Panc1 (cell line): Measurements from ENCODE around the gene GMPR. TPM values are rescaled to one million over a fixed set of nuclear protein-coding genes. Genes with fewer than 3 reads are reported as not detected.
"Not testable (repeated sequence)": the region's sequence is repeated elsewhere in the genome, so short reads cannot be mapped to it uniquely, and the experiment has no call there.

ENCODE experiments used
- ATAC-seq: fragments of 200-7000 bp; cut with Tn5 transposase; 2 replicates; pipeline ENCODE4 v1.9.1; 2020; ENCODE audit warnings: mild to moderate bottlenecking, moderate library complexity
- BruUV-seq: library from RNA; stranded (reverse); fragments of 400-500 nt; replicated peaks from 2 replicates; lab custom pipeline; 2021; lab: Mats Ljungman, UMichigan
- CTCF ChIA-PET: fragments of 300-600 bp; sonication (Branson Sonifier 250); formaldehyde crosslinking; loops from one replicate; lab custom pipeline; 2022; ENCODE audit warnings: antibody characterized with exemption; lab: Charles Lee
- POLR2A ChIA-PET: fragments of 300-600 bp; sonication (Branson Sonifier 250); formaldehyde crosslinking; loops from one replicate; lab custom pipeline; 2022; ENCODE audit warnings: antibody characterized with exemption; lab: Charles Lee
- DNase-seq: peaks from one replicate; pipeline ENCODE4 v3.0.0-alpha.2; 2010; ENCODE audit warnings: low read depth, low spot score
- H3K27ac ChIP-seq: 2 replicates; pipeline ENCODE4 v1.5.1; 2011; ENCODE audit warnings: mild to moderate bottlenecking, low read length, inconsistent platforms
- H3K27me3 ChIP-seq: fragments of 200-500 bp; sonication (Bioruptor generic); 2 replicates; pipeline ENCODE4 v1.6.0; 2014; ENCODE audit warnings: low read length, inconsistent platforms; ENCODE audit not compliant: control insufficient read depth, insufficient read depth
- H3K36me3 ChIP-seq: fragments of 200-500 bp; sonication (Bioruptor generic); 2 replicates; pipeline ENCODE4 v1.5.1; 2014; ENCODE audit warnings: inconsistent platforms, mild to moderate bottlenecking, low read length, moderate library complexity; ENCODE audit not compliant: control insufficient read depth, insufficient read depth
- H3K4me1 ChIP-seq: 2 replicates; pipeline ENCODE4 v1.5.1; 2011; ENCODE audit warnings: inconsistent platforms, mild to moderate bottlenecking, low read length, moderate library complexity; ENCODE audit not compliant: control insufficient read depth, insufficient read depth
- H3K4me3 ChIP-seq, 2 experiments: 2 replicates each; pipeline ENCODE4 v1.5.1; 2011 to 2012; ENCODE audit warnings: low read depth in 2 of 2, low read length in 2 of 2, mild to moderate bottlenecking in 2 of 2, inconsistent platforms in 1 of 2, moderate library complexity in 1 of 2
- H3K9me3 ChIP-seq: fragments of 200-500 bp; sonication (Bioruptor generic); 2 replicates; pipeline ENCODE4 v1.5.1; 2014; ENCODE audit warnings: low read depth, mild to moderate bottlenecking, inconsistent platforms, low read length, moderate library complexity; ENCODE audit not compliant: control insufficient read depth, insufficient read depth
- CTCF ChIP-seq: fragments of 450-650 bp; IDR thresholded peaks from 2 replicates; pipeline ENCODE4 v1.5.1; 2017; ENCODE audit warnings: mild to moderate bottlenecking
- POLR2AphosphoS5 ChIP-seq: IDR thresholded peaks from 2 replicates; pipeline ENCODE4 v1.6.1; 2012; ENCODE audit warnings: mild to moderate bottlenecking, low read depth, low read length, moderate library complexity
- REST ChIP-seq, 2 experiments: IDR thresholded peaks; 2 replicates each; pipeline ENCODE4 v1.6.1; 2011 to 2012; ENCODE audit warnings: low read depth in 2 of 2, control low read depth in 1 of 2, low read length in 1 of 2, mild to moderate bottlenecking in 1 of 2, moderate library complexity in 1 of 2; ENCODE audit not compliant: insufficient read depth in 1 of 2
- SIN3A ChIP-seq: IDR thresholded peaks from 2 replicates; pipeline ENCODE4 v1.6.1; 2012; ENCODE audit warnings: low read depth, mild to moderate bottlenecking, low read length, moderate library complexity, borderline replicate concordance; ENCODE audit not compliant: insufficient read depth
- TCF7L2 ChIP-seq: IDR thresholded peaks from 2 replicates; pipeline ENCODE4 v1.6.1; 2011; ENCODE audit warnings: mild to moderate bottlenecking, low read depth, low read length, inconsistent platforms
- in situ Hi-C: cut with HindIII; loops from 2 replicates; pipeline ENCODE4 v1.10.0; 2016; ENCODE audit warnings: low sequenced_read_pairs, low pct_unique_long_range_greater_than_20kb
- intact Hi-C: fragments of 100-400 bp; cut with micrococcal nuclease; formaldehyde crosslinking; loops from one replicate; pipeline ENCODE4 v1.10.0; 2022; ENCODE audit not compliant: unreplicated experiment
- total RNA-seq: library from RNA; stranded (reverse); gene quantifications from one replicate; pipeline ENCODE4 v1.2.1, GENCODE V29; 2021; ENCODE audit not compliant: unreplicated experiment

The GMPR gene
- total RNA-seq, 1 experiment from 2014 or later: 3.5 TPM

DNA sequence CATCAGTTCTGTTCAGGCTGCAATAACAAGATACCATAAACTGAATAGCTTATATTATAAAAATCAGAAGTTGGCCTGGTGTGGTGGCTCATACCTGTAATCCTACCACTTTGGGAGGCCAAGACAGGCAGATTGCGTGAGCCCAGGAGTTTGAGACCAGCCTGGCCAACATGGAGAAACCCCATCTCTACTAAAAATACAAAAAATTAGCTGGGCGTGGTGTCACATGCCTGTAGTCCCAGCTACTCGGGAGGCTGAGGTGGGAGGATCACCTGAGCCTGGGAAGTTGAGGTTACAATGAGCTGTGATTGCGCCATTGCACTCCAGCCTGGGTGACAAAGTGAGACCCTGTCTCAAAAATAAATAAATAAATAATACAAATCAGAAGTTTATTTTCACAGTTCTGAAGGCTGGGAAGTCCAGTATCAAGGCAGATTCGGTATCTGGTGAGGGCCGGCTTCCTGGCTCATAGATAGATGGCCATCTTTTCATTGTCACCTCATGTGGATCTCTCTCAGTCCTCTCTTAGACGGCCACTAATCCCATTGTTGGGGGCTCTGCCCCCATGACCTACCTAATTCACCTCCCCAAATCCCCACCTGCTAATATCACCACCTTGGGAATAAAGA, 31.2 kb downstream of the GMPR start:
- POLR2A ChIA-PET: not testable (repeated sequence)

DNA sequence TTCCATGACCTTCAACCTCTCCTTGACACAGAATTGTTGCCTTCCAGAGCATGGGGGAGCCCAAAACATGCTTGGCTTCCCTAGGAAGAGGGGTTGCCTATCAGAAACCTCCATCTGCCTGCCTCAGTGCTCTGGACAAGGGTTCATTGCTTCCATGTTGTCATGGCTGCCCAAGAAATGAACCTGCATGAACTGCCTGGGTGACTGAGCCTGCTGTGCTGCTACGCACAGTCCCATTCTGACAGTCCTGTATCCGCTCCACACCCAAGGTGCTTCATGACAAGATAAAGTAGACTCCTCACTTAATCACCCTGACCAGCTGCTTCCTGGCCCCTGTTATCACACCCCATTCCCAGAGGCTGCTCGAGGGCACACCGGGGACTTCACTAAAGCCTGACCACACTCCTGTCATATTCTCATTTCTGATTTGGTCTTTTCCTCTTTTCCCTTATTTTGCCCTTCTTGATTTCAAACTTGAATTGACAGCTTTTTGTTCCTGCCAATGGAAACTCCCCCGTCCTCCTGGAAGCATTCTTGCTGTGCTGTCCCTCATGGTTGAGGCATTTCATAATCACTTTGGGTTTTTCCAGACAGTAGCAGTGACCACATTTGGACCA, 31.9 kb downstream of the GMPR start:
- TF ChIP-seq POLR2AphosphoS5 (no peak), REST (IDR thresholded peaks at IDR 0.05; ENCODE audit: insufficient read depth in 1 of 2, low read depth in 2 of 2, low read length in 1 of 2) (no peak), SIN3A (no peak), TCF7L2 (no peak), CTCF (no peak)
- POLR2A ChIA-PET: no interaction called here
- Histone ChIP-seq H3K4me1 (no peaks in the 10 kb centered on the region), H3K27ac (no peak overlapping the region), H3K4me3 (no peak overlapping the region), H3K27me3 (no peaks in the 10 kb centered on the region), H3K36me3 (no peaks in the 10 kb centered on the region), H3K9me3 (no peaks in the 10 kb centered on the region)
- in situ Hi-C loops (no loop called here), intact Hi-C loops (no loop called here)
- no peak for ATAC-seq
- BruUV-seq: no TSS peak
- DNase-seq: no peak
- CTCF ChIA-PET: no interaction called here

More for the DNA sequence above, 31.2 kb downstream of the GMPR start:
- in situ Hi-C loops, H3K27ac ChIP-seq, H3K9me3 ChIP-seq, DNase-seq, BruUV-seq, H3K4me1 ChIP-seq, H3K4me3 ChIP-seq, intact Hi-C loops, ATAC-seq, H3K36me3 ChIP-seq, H3K27me3 ChIP-seq: not testable (repeated sequence)
- CTCF ChIA-PET: interaction anchor here (0.6 kb wide), 1 partner anchor 17 kb away, joined by 3 read pairs; no protein-coding TSS in a partner anchor

- no peak for TF ChIP-seq TCF7L2
- no peak for TF ChIP-seq POLR2AphosphoS5
- no peak for TF ChIP-seq CTCF
- TF ChIP-seq SIN3A: no peak
- no peak for TF ChIP-seq REST (IDR thresholded peaks at IDR 0.05; ENCODE audit: insufficient read depth in 1 of 2, low read depth in 2 of 2, low read length in 1 of 2)
- BruUV-seq: no TSS peak
- Histone ChIP-seq H3K9me3 (no peaks in the 10 kb centered on the region), H3K4me3 (no peak overlapping the region), H3K36me3 (no peaks in the 10 kb centered on the region), H3K27ac (no peak overlapping the region), H3K27me3 (no peaks in the 10 kb centered on the region), H3K4me1 (no peaks in the 10 kb centered on the region)
- intact Hi-C loops: no loop called here
- ChIA-PET CTCF (no interaction called here), POLR2A (no interaction called here)
- in situ Hi-C loops: no loop called here
- DNase-seq (no peak), ATAC-seq (no peak)
Measured at GRCh38 chr6:16271428-16271827, 33.0 kb downstream of the GMPR start.
